ENCODE data around the gene ORC4.

- TF ChIP-seq EZH2 (IDR thresholded peaks at IDR 0.05; ENCODE audit: insufficient read depth, poor library complexity, severe bottlenecking): no peak
- TF ChIP-seq EZH2phosphoT487 (IDR thresholded peaks at IDR 0.05; ENCODE audit: insufficient read depth, low read depth): no peak
Measured at GRCh38 chr2:147968571-147968970, 52.0 kb downstream of the ORC4 start.
